Heart left ventricle (tissue), 13 donors: ENCODE measurements around the gene FAM168A.

ENCODE experiments used
- CTCF ChIP-seq, 12 donors: fragments of 200-600 bp; sonication (generic) in 4 of 12; IDR thresholded peaks; one replicate each; pipeline versions ENCODE4 v1.5.0 to v1.8.0; 2018 to 2022; ENCODE audit warnings: antibody characterized with exemption in 12 of 12, mild to moderate bottlenecking in 5 of 12
- POLR2A ChIP-seq, 2 donors: fragments of 450-650 bp; IDR thresholded peaks; one replicate each; pipeline ENCODE4 v1.6.1; 2017; ENCODE audit warnings: antibody characterized with exemption in 2 of 2, mild to moderate bottlenecking in 2 of 2, moderate library complexity in 2 of 2
- donor health status: ischemic (EF 13 %, LVEDD 7.1; RV severe dilation, severe dysfunction).
- donor health status: DM: no; HTN: yes; CAD: no.
- donor health status: DM: no; HTN: no; CAD: no.
- donor health status: ischemic (EF 25% LVEDD 6.9; RV normal size, moderate dysfunction).
- donor health status: ischemic (EF 25% LVEDD 5.7; RV mildly dilated, moderate dysfunction).
- donor health status: ischemic (EF 35%, LVEDD 5.7; RV mildly dilated, moderate dysfunction).
- donor health status: nonischemic (EF 11% LVEDD 7.7; RV severe dilation, severe dysfunction).
- donor health status: DM: yes; HTN: yes; CAD: no.
- donor health status: PGD.
- donor health status: ischemic (EF 29% LVEDD 5.4; RV normal size, mild dysfunction).
- donor health status: nonischemic (EF 23%, LVEDD 6.1; RV moderate dilation, normal function).

- TF ChIP-seq CTCF (IDR thresholded peaks at IDR 0.05) (no peak), POLR2A (IDR thresholded peaks at IDR 0.05) (no peak)
Observed at GRCh38 chr11:73415854-73416615, 181.9 kb downstream of the FAM168A start.
